K562 (cell line): ENCODE data around the gene AGPAT4. TPM values are rescaled to one million over a fixed set of nuclear protein-coding genes. Genes with fewer than 3 reads are reported as not detected.
A peak's percentile ranks its signal among the peaks of the same experiment; 100 is the strongest.

Experiments
- ATF1 ChIP-seq, 2 experiments: fragments of 450-650 bp in 1 of 2; IDR thresholded peaks; 2 replicates each; pipeline ENCODE4 v1.6.1; 2016; ENCODE audit warnings: missing compliant biosample characterization in 1 of 2, missing genetic modification characterization in 1 of 2
- BACH1 ChIP-seq: fragments of 200-800 bp; sonication (Bioruptor generic); IDR thresholded peaks from 2 replicates; pipeline ENCODE4 v1.6.1; 2016; ENCODE audit warnings: missing genetic modification characterization, missing compliant biosample characterization
- C11orf30 ChIP-seq: fragments of 450-650 bp; IDR thresholded peaks from 2 replicates; pipeline ENCODE4 v1.6.1; 2016; ENCODE audit warnings: low read depth, mild to moderate bottlenecking
- FOXJ3 ChIP-seq: sonication (generic); formaldehyde crosslinking; IDR thresholded peaks from 2 replicates; pipeline ENCODE4 v1.4.0; 2020; ENCODE audit warnings: mild to moderate bottlenecking, missing genetic modification reagents
- HDAC2 ChIP-seq: fragments of 450-650 bp; IDR thresholded peaks from 2 replicates; pipeline ENCODE4 v1.6.1; 2016; ENCODE audit warnings: mild to moderate bottlenecking
- IRF1 ChIP-seq: sonication (generic); formaldehyde crosslinking; IDR thresholded peaks from 2 replicates; pipeline ENCODE4 v1.8.0; 2022; ENCODE audit warnings: missing genetic modification reagents, mild to moderate bottlenecking, borderline replicate concordance
- JUND ChIP-seq, 2 experiments: IDR thresholded peaks; 2 replicates in 1 of 2; 3 replicates in 1 of 2; pipeline ENCODE4 v1.6.1; 2011; ENCODE audit warnings: borderline replicate concordance in 2 of 2, low read depth in 2 of 2, low read length in 2 of 2, improper control_type of control experiment in 1 of 2, missing biosample characterization in 1 of 2, missing genetic modification characterization in 1 of 2, missing genetic modification reagents in 1 of 2
- KLF6 ChIP-seq: fragments of 250-450 bp; sonication (Bioruptor Pico); IDR thresholded peaks from 2 replicates; pipeline ENCODE4 v1.4.0; 2020; ENCODE audit warnings: mild to moderate bottlenecking, moderate library complexity, borderline replicate concordance
- MAFG ChIP-seq: fragments of 450-650 bp; conservative IDR thresholded peaks from 2 replicates; pipeline ENCODE4 v1.6.1; 2016; ENCODE audit warnings: missing genetic modification characterization, missing compliant biosample characterization
- MAFK ChIP-seq: IDR thresholded peaks from 2 replicates; pipeline ENCODE4 v1.6.1; 2011; ENCODE audit warnings: low read length, improper control_type of control experiment
- MCM2 ChIP-seq: fragments of 450-650 bp; IDR thresholded peaks from 2 replicates; pipeline ENCODE4 v1.6.1; 2017; ENCODE audit warnings: low read depth, mild to moderate bottlenecking
- RBM22 ChIP-seq: fragments of 200-400 bp; formaldehyde crosslinking; IDR thresholded peaks from 2 replicates; pipeline ENCODE4 v1.6.1; 2018; ENCODE audit warnings: low read length, low read depth; ENCODE audit not compliant: poor library complexity, severe bottlenecking
- TCF7 ChIP-seq: sonication (generic); IDR thresholded peaks from 2 replicates; pipeline ENCODE4 v1.6.1; 2016; ENCODE audit warnings: antibody characterized with exemption, borderline replicate concordance
- ZC3H11A ChIP-seq: IDR thresholded peaks from 2 replicates; pipeline ENCODE4 v1.6.1; 2012; ENCODE audit warnings: low read depth, low read length, improper control_type of control experiment
- ZNF232 ChIP-seq: sonication (generic); formaldehyde crosslinking; IDR thresholded peaks from 2 replicates; pipeline ENCODE4 v1.8.0; 2022; ENCODE audit warnings: mild to moderate bottlenecking, missing genetic modification reagents
- ZNF263 ChIP-seq: sonication (generic); formaldehyde crosslinking; IDR thresholded peaks from 2 replicates; pipeline ENCODE4 v1.8.0; 2022; ENCODE audit warnings: mild to moderate bottlenecking, missing genetic modification reagents, borderline replicate concordance
- ZNF717 ChIP-seq: fragments of 250-450 bp; sonication (Bioruptor Pico); IDR thresholded peaks from 2 replicates; pipeline ENCODE4 v1.5.0; 2021
- polyA plus RNA-seq, 8 experiments: library from polyadenylated mRNA; depleted of rRNA in 4 of 8; stranded (reverse) in 5 of 8; unstranded in 3 of 8; fragments of >200 nt; fragmentation: Nextera tagmentation in 2 of 8; fragmentation: Illumina TruSeq in 1 of 8; extraction: Ambion mirVana in 2 of 8; extraction: Trizol in 1 of 8; gene quantifications; 2 replicates each; pipeline versions ENCODE4 v1.2.1 to v1.2.3, GENCODE V29; 2011 to 2014; ENCODE audit warnings: inconsistent platforms in 1 of 8, missing spikeins in 1 of 8
- total RNA-seq, 7 experiments: library from RNA; depleted of rRNA in 6 of 7; stranded (reverse); fragments of >200 nt in 6 of 7; fragmentation: Illumina TruSeq in 2 of 7; extraction: Trizol in 2 of 7; gene quantifications; 2 replicates each; pipeline versions ENCODE4 v1.2.1 to v1.2.3, GENCODE V29; 2011 to 2021; ENCODE audit warnings: low replicate concordance in 1 of 7
- TF ChIP-seq, protein P1 (sequence below), 3 experiments: fragments of 200-800 bp in 1 of 3; sonication (Bioruptor generic) in 1 of 3; sonication (generic) in 1 of 3; formaldehyde crosslinking in 1 of 3; IDR thresholded peaks; 2 replicates each; pipeline versions ENCODE4 v1.6.1 to v1.8.0; 2016 to 2022; ENCODE audit warnings: mild to moderate bottlenecking in 2 of 3, missing compliant biosample characterization in 2 of 3, missing genetic modification characterization in 2 of 3, missing genetic modification reagents in 1 of 3
- TF ChIP-seq, protein P2 (sequence below): sonication (generic); formaldehyde crosslinking; IDR thresholded peaks from 2 replicates; pipeline ENCODE4 v1.8.0; 2022; ENCODE audit warnings: mild to moderate bottlenecking, low read depth, missing genetic modification reagents

AGPAT4 gene
- total and polyA plus RNA-seq, 9 of the 15 experiments (the other 6 are each of a cell fraction or from before 2014, with no cell fraction given), result 2.2 to 15.0 (median 5.7) TPM

- TF ChIP-seq IRF1 (CRISPR knock-in tag) (no peak), RBM22 (no peak), ZNF232 (CRISPR knock-in tag) (no peak), FOXJ3 (CRISPR knock-in tag) (no peak), MAFG (tag) (no peak), MCM2 (no peak), JUND (IDR thresholded peaks at IDR 0.05; ENCODE audit: borderline replicate concordance, low read depth, low read length) (peak; percentile 45; the same call in 1 of the 2 replicates), JUND (tag; IDR thresholded peaks at IDR 0.05; ENCODE audit: borderline replicate concordance, low read depth, low read length) (no peak), HDAC2 (no peak), MAFK (no peak), KLF6 (CRISPR knock-in tag) (no peak), BACH1 (tag) (no peak), ATF1 (CRISPR knock-in tag; IDR thresholded peaks at IDR 0.05) (no peak), ATF1 (tag; IDR thresholded peaks at IDR 0.05) (no peak), TCF7 (no peak), ZNF263 (CRISPR knock-in tag) (no peak), ZC3H11A (no peak), ZNF717 (CRISPR knock-in tag) (no peak), C11orf30 (no peak)
- TF ChIP-seq, protein P1, sequence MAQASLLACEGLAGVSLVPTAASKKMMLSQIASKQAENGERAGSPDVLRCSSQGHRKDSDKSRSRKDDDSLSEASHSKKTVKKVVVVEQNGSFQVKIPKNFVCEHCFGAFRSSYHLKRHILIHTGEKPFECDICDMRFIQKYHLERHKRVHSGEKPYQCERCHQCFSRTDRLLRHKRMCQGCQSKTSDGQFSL (CRISPR knock-in tag; IDR thresholded peaks at IDR 0.05), result no peak
- TF ChIP-seq, protein P1 (tag; IDR thresholded peaks at IDR 0.05), result no peak
- TF ChIP-seq, protein P2, sequence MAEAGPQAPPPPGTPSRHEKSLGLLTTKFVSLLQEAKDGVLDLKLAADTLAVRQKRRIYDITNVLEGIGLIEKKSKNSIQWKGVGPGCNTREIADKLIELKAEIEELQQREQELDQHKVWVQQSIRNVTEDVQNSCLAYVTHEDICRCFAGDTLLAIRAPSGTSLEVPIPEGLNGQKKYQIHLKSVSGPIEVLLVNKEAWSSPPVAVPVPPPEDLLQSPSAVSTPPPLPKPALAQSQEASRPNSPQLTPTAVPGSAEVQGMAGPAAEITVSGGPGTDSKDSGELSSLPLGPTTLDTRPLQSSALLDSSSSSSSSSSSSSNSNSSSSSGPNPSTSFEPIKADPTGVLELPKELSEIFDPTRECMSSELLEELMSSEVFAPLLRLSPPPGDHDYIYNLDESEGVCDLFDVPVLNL, result no peak
Observed at GRCh38 chr6:161261325-161261724, 12.5 kb downstream of the AGPAT4 start (continued).
